Trophoblast cell (in vitro differentiated cells and primary cell): ENCODE measurements around the gene APPL2.
"Not testable (repeated sequence)": the region's sequence is repeated elsewhere in the genome, so short reads cannot be mapped to it uniquely, and the experiment has no call there.

Source experiments
- DNase-seq, 2 donors: peaks; one replicate each; pipeline ENCODE4 v3.0.0-alpha.2; 2016
- H2AFZ ChIP-seq: 2 replicates; pipeline ENCODE4 v1.6.1; 2013; ENCODE audit warnings: low read length, moderate library complexity, mild to moderate bottlenecking; ENCODE audit not compliant: insufficient read depth, poor library complexity
- H2AK5ac ChIP-seq: 2 replicates; pipeline ENCODE4 v1.6.1; 2013; ENCODE audit warnings: mild to moderate bottlenecking, low read length
- H2BK120ac ChIP-seq: 2 replicates; pipeline ENCODE4 v1.6.1; 2013; ENCODE audit warnings: low read length, mild to moderate bottlenecking, moderate library complexity; ENCODE audit not compliant: insufficient read depth, poor library complexity
- H2BK12ac ChIP-seq: 2 replicates; pipeline ENCODE4 v1.6.1; 2013; ENCODE audit warnings: mild to moderate bottlenecking, low read length, moderate library complexity
- H2BK5ac ChIP-seq: 2 replicates; pipeline ENCODE4 v1.6.1; 2013; ENCODE audit warnings: low read length, low read depth, moderate library complexity, mild to moderate bottlenecking; ENCODE audit not compliant: poor library complexity
- H3K14ac ChIP-seq: 2 replicates; pipeline ENCODE4 v1.6.1; 2013; ENCODE audit warnings: mild to moderate bottlenecking, low read length
- H3K18ac ChIP-seq: 2 replicates; pipeline ENCODE4 v1.6.1; 2013; ENCODE audit warnings: mild to moderate bottlenecking, low read length
- H3K23ac ChIP-seq: 2 replicates; pipeline ENCODE4 v1.6.1; 2013; ENCODE audit warnings: low read length
- H3K27ac ChIP-seq: 2 replicates; pipeline ENCODE4 v1.5.1; 2013; ENCODE audit warnings: low read depth, mild to moderate bottlenecking, inconsistent platforms, low read length, moderate library complexity
- H3K27me3 ChIP-seq: 2 replicates; pipeline ENCODE4 v1.6.1; 2013; ENCODE audit warnings: inconsistent platforms, mild to moderate bottlenecking, low read length, moderate library complexity; ENCODE audit not compliant: insufficient read depth
- H3K36me3 ChIP-seq, 2 experiments: 1 replicate in 1 of 2; 2 replicates in 1 of 2; pipeline ENCODE4 v1.6.1; 2013; ENCODE audit warnings: low read length in 2 of 2, mild to moderate bottlenecking in 2 of 2, moderate library complexity in 1 of 2; ENCODE audit not compliant: insufficient read depth in 2 of 2, control insufficient read depth in 1 of 2
- H3K4ac ChIP-seq: 2 replicates; pipeline ENCODE4 v1.6.1; 2013; ENCODE audit warnings: low read depth, mild to moderate bottlenecking, low read length, moderate library complexity
- H3K4me1 ChIP-seq, 2 experiments: 1 replicate in 1 of 2; 2 replicates in 1 of 2; pipeline ENCODE4 v1.6.1; 2013; ENCODE audit warnings: low read length in 2 of 2, mild to moderate bottlenecking in 2 of 2, moderate library complexity in 1 of 2; ENCODE audit not compliant: insufficient read depth in 2 of 2, control insufficient read depth in 1 of 2
- H3K4me2 ChIP-seq: 2 replicates; pipeline ENCODE4 v1.6.1; 2013; ENCODE audit warnings: inconsistent platforms, mild to moderate bottlenecking, low read length, moderate library complexity
- H3K4me3 ChIP-seq: 2 replicates; pipeline ENCODE4 v1.5.1; 2013; ENCODE audit warnings: mild to moderate bottlenecking, low read depth, low read length, inconsistent platforms
- H3K79me1 ChIP-seq: one replicate; pipeline ENCODE4 v1.6.1; 2013; ENCODE audit warnings: low read length
- H3K79me2 ChIP-seq: 2 replicates; pipeline ENCODE4 v1.6.1; 2013; ENCODE audit warnings: low read length, mild to moderate bottlenecking; ENCODE audit not compliant: control insufficient read depth, insufficient read depth, poor library complexity
- H3K9ac ChIP-seq: 2 replicates; pipeline ENCODE4 v1.6.1; 2013; ENCODE audit warnings: mild to moderate bottlenecking, low read length
- H3K9me3 ChIP-seq: 2 replicates; pipeline ENCODE4 v1.6.1; 2013; ENCODE audit warnings: low read depth, mild to moderate bottlenecking, control low read depth, inconsistent platforms, low read length; ENCODE audit not compliant: insufficient read depth
- H4K12ac ChIP-seq: 2 replicates; pipeline ENCODE4 v1.6.1; 2013; ENCODE audit warnings: low read depth, mild to moderate bottlenecking, low read length, moderate library complexity
- H4K8ac ChIP-seq: 2 replicates; pipeline ENCODE4 v1.6.1; 2013; ENCODE audit warnings: low read depth, mild to moderate bottlenecking, low read length, moderate library complexity
- H4K91ac ChIP-seq: one replicate; pipeline ENCODE4 v1.6.1; 2013; ENCODE audit warnings: low read depth, mild to moderate bottlenecking, low read length, moderate library complexity
- WGBS: extraction: QIAGEN DNeasy Blood & Tissue Kit; methylation state at CpG from one replicate; pipeline ENCODE4 v1.1.7; 2013; ENCODE audit warnings: missing lambda C conversion rate; ENCODE audit not compliant: insufficient read length, insufficient coverage; ENCODE audit errors: extremely low coverage; 5-methylcytosine and 5-hydroxymethylcytosine counted together

APPL2 gene

DNA sequence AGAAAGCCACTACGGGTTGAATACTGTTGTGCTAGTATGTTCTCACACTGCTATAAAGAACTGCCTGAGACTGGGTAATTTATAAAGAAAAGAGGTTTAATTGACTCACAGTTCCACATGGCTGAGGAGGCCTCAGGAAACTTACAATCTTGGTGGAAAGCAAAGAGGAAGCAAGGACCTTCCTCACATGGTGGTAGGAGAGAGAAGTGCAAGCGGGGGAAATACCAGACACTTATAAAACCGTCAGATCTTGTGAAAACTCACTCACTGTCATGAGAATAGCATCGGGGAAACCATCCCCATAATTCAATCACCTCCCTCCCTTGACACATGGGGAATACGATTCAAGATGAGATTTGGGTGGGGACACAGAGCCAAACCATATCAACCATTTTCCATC lies 20.5 kb upstream of the APPL2 start:
- not testable (repeated sequence) for H3K79me1 ChIP-seq, H4K12ac ChIP-seq, H4K91ac ChIP-seq, H3K14ac ChIP-seq, H3K27ac ChIP-seq, H3K36me3 ChIP-seq, H2BK12ac ChIP-seq, H3K4me1 ChIP-seq, H3K9ac ChIP-seq, H3K27me3 ChIP-seq, H2BK5ac ChIP-seq, H3K79me2 ChIP-seq, H3K23ac ChIP-seq, H2AFZ ChIP-seq, H3K18ac ChIP-seq, DNase-seq, H4K8ac ChIP-seq, H3K4me2 ChIP-seq, H2BK120ac ChIP-seq, H3K4me3 ChIP-seq, H3K4ac ChIP-seq, H2AK5ac ChIP-seq, H3K9me3 ChIP-seq
- WGBS, result no CpG with 5 or more reads among the region's 5 CpGs

DNA sequence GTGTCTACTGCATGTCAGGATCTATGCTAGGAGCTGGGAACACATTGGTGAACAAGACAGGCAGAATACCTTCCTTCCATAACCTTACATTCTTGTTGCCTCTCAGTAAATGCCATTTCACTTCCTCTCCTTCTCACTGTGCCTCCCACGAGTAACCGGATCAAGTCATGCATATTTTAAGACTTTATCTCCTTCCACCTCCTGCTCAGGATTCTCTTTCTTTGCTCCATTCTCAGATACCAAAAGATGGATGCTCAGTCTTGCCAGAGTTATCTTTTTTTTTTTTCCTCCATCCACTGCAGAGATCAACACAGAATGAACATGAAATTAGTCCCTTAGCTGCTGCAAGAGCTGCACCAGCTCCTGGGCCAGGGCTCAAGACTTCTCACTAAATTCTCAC lies 20.0 kb upstream of the APPL2 start:
- no CpG with 5 or more reads among the region's 2 CpGs for WGBS
- Histone ChIP-seq H3K27me3 (no peaks in the 10 kb centered on the region), H2AFZ (no peak overlapping the region), H2BK120ac (no peak overlapping the region), H2BK5ac (no peak overlapping the region), H3K4me2 (no peak overlapping the region), H3K36me3 (no peaks in the 10 kb centered on the region), H3K18ac (no peak overlapping the region), H2BK12ac (no peak overlapping the region), H3K4me3 (no peak overlapping the region), H3K4me1 (peaks cover 5 to 8% of the 10 kb centered on the region in 2 experiments), H3K27ac (no peak overlapping the region), H4K8ac (no peak overlapping the region), H3K4ac (no peak overlapping the region), H3K23ac (no peak overlapping the region), H3K9me3 (no peaks in the 10 kb centered on the region), H3K14ac (no peak overlapping the region), H3K79me2 (no peaks in the 10 kb centered on the region), H2AK5ac (no peak overlapping the region), H3K79me1 (no peaks in the 10 kb centered on the region), H3K9ac (no peak overlapping the region), H4K91ac (no peak overlapping the region), H4K12ac (no peak overlapping the region)
- peak in 1 of 2 donors; percentile 6 for DNase-seq

DNA sequence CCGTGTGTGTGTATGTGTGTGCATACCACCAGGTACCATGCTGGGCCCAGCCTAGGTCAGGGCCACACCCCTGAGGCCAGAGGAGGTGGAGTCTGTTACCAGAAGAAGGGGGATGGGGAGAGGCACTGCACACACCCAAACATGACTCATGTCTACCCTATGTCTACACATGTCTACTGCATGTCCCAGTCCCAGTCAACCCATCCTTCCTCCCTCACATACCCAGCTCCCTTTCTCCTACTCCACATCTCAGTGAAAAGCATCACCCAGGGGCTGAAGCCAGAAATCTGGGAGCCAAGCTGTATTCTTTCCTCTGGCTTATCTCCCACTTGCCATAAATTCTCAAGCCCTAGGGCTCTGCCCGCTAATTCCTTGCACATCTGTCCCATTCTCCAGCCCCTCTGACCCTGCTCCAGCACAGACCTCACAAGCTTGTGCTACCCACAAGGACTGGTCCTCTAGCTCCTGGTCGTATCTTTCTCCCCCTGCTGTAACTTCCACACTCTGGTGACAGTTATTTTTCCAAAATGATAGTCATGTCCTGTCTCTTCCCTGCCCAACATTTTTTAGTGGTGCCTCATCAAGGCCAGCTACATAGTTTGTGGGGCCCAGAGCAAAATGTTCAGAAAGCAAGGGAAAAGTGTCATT lies 18.0 kb upstream of the APPL2 start:
- Histone ChIP-seq H2BK120ac (no peak overlapping the region), H3K27me3 (no peaks in the 10 kb centered on the region)

DNA sequence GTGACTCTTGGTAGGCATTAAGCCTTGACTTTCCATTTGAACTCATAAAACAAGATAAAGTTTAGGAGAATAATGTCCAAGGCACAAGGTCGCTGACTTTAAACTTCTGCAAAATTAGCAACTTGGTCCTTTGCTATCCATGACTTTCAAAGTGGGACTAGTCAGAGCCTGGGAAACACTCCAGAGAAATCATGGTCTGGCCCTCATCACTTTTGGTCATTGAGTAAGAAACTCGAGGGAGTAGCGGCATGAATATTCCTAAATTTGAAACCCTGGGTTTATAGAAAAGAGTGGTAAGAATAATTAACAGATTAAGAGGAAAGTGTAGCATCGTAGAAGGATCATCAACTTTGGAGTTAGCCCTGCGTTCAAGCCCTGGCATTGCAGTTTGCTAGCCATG lies 16.9 kb upstream of the APPL2 start:
- DNase-seq, result no peak
- Histone ChIP-seq H3K27me3 (no peaks in the 10 kb centered on the region), H3K4me3 (no peak overlapping the region), H2BK12ac (no peak overlapping the region), H4K8ac (no peak overlapping the region), H3K36me3 (no peaks in the 10 kb centered on the region), H3K79me2 (no peaks in the 10 kb centered on the region), H3K4me1 (peaks cover 5 to 8% of the 10 kb centered on the region in 2 experiments), H3K18ac (no peak overlapping the region), H3K23ac (no peak overlapping the region), H2BK120ac (no peak overlapping the region), H3K4ac (no peak overlapping the region), H2AFZ (no peak overlapping the region), H2BK5ac (no peak overlapping the region), H3K9me3 (no peaks in the 10 kb centered on the region), H3K79me1 (no peaks in the 10 kb centered on the region), H3K27ac (no peak overlapping the region), H4K12ac (no peak overlapping the region), H3K14ac (no peak overlapping the region), H3K9ac (no peak overlapping the region), H4K91ac (no peak overlapping the region), H2AK5ac (no peak overlapping the region), H3K4me2 (no peak overlapping the region)
- WGBS, result no CpG with 5 or more reads among the region's 5 CpGs

More for the DNA sequence above, 18.0 kb upstream of the APPL2 start:
- Histone ChIP-seq H3K4me2 (no peak overlapping the region), H4K8ac (no peak overlapping the region), H3K4me1 (peaks cover 5 to 8% of the 10 kb centered on the region in 2 experiments), H2AFZ (no peak overlapping the region), H3K4ac (no peak overlapping the region), H3K4me3 (no peak overlapping the region), H4K91ac (peak overlapping the region; percentile 7), H2BK12ac (no peak overlapping the region), H2AK5ac (no peak overlapping the region), H3K79me2 (no peaks in the 10 kb centered on the region), H2BK5ac (no peak overlapping the region), H3K27ac (no peak overlapping the region), H3K18ac (no peak overlapping the region), H3K79me1 (no peaks in the 10 kb centered on the region), H3K36me3 (no peaks in the 10 kb centered on the region), H3K14ac (no peak overlapping the region), H3K9me3 (no peaks in the 10 kb centered on the region), H3K23ac (no peak overlapping the region), H3K9ac (no peak overlapping the region), H4K12ac (no peak overlapping the region)
- DNase-seq, result peak; percentile 32 to 67
- WGBS, result no CpG with 5 or more reads among the region's 3 CpGs
